ENCODE data around the gene IGF2BP2. TPM values are rescaled to one million over a fixed set of nuclear protein-coding genes. Genes with fewer than 3 reads are reported as not detected.

The IGF2BP2 gene
- total and polyA plus RNA-seq, 2 of the 4 experiments (the other 2 are of a cell fraction), result 23.4 to 88.2 TPM

- no peak for ATAC-seq (ENCODE audit: low read depth)
- 100% methylated on average over 1 of the region's 5 CpGs; no CpG with 5 or more reads in 1 of the 2 experiments for WGBS, 2 experiments (ENCODE audit: extremely low coverage in 2 of 2, insufficient read length in 1 of 2)
- Histone ChIP-seq H2AK5ac (ENCODE audit: low read depth, low read length) (no peak overlapping the region), H2BK120ac (ENCODE audit: low read depth, low read length) (no peak overlapping the region), H3K56ac (ENCODE audit: extremely low read depth, insufficient read depth, low read length) (no peak overlapping the region), H3K4ac (ENCODE audit: low read depth, low read length) (no peak overlapping the region), H4K20me1 (ENCODE audit: insufficient read depth, low read length) (peaks cover 85% of the 10 kb centered on the region), H4K5ac (ENCODE audit: low read depth, low read length) (no peak overlapping the region), H4K91ac (ENCODE audit: insufficient read depth, low read depth, low read length) (no peak overlapping the region), H3K14ac (replicated peaks; ENCODE audit: low read depth, low read length) (no peak overlapping the region), H3K9me1 (ENCODE audit: insufficient read depth, low read length) (peaks cover 7% of the 10 kb centered on the region; the same call in 1 of the 2 replicates), H3K4me2 (ENCODE audit: low read depth, low read length) (no peak overlapping the region), H2BK5ac (ENCODE audit: low read depth, low read length, poor library complexity, severe bottlenecking) (no peak overlapping the region), H2BK15ac (ENCODE audit: low read depth, low read length) (no peak overlapping the region), H3K27ac (ENCODE audit: insufficient read depth, low read length) (no peak overlapping the region), H3K18ac (ENCODE audit: low read depth, low read length) (no peak overlapping the region), H2AFZ (replicated peaks; ENCODE audit: low read length, poor library complexity) (no peak overlapping the region), H3K27me3 (ENCODE audit: control insufficient read depth, insufficient read depth, low read length) (no peaks in the 10 kb centered on the region), H4K8ac (ENCODE audit: low read depth in 2 of 2, low read length in 2 of 2) (no peak overlapping the region), H3K4me1 (ENCODE audit: control insufficient read depth, insufficient read depth, low read length) (peaks cover 6% of the 10 kb centered on the region), H3K23ac (ENCODE audit: low read depth, low read length) (no peak overlapping the region), H2AK9ac (replicated peaks; ENCODE audit: low read depth, low read length, poor library complexity) (no peak overlapping the region), H3K9ac (ENCODE audit: low read depth, low read length) (no peak overlapping the region), H2BK20ac (ENCODE audit: low read depth, low read length) (no peak overlapping the region), H3K36me3 (ENCODE audit: control insufficient read depth, insufficient read depth, low read length) (peaks cover 6% of the 10 kb centered on the region), H3K79me1 (ENCODE audit: low read depth in 1 of 2, low read length in 2 of 2) (peaks cover 13 to 85% of the 10 kb centered on the region in 2 experiments; a peak in 3 of 4 replicates), H3K4me3 (ENCODE audit: insufficient read depth, low read depth, low read length) (no peak overlapping the region), H3K9me3 (ENCODE audit: control insufficient read depth, insufficient read depth, low read length) (no peaks in the 10 kb centered on the region)
- in situ Hi-C loops (cut with MboI; ENCODE audit: low sequenced_read_pairs) (no loop called here), intact Hi-C loops (cut with micrococcal nuclease) (no loop called here), dilution Hi-C loops (cut with HindIII; ENCODE audit: low sequenced_read_pairs, unreplicated experiment) (no loop called here)
- CTCF ChIA-PET, result no interaction called here
- TF ChIP-seq ELK1 (IDR thresholded peaks at IDR 0.05; ENCODE audit: borderline replicate concordance, low read depth, low read length) (no peak), RAD21 (IDR thresholded peaks at IDR 0.05; ENCODE audit: low read length) (no peak), RCOR1 (IDR thresholded peaks at IDR 0.05; ENCODE audit: insufficient replicate concordance, low read length) (no peak), POLR2A (IDR thresholded peaks at IDR 0.05; ENCODE audit: low read depth, low read length) (no peak), CHD1 (IDR thresholded peaks at IDR 0.05; ENCODE audit: low read depth, low read length) (no peak), FOS (IDR thresholded peaks at IDR 0.05; ENCODE audit: low read depth, low read length) (no peak), CEBPB (IDR thresholded peaks at IDR 0.05; ENCODE audit: low read depth, low read length) (no peak), CTCF (conservative IDR thresholded peaks at IDR 0.05; ENCODE audit: low read depth, low read length) (no peak), MAZ (IDR thresholded peaks at IDR 0.05; ENCODE audit: borderline replicate concordance, low read depth, low read length) (no peak), RFX5 (IDR thresholded peaks at IDR 0.05; ENCODE audit: low read depth, low read length) (no peak)
- BruUV-seq (replicated peaks), result no TSS peak
- POLR2A ChIA-PET (ENCODE audit: unreplicated experiment), result no interaction called here
- DNase-seq, result no peak
Observed at GRCh38 chr3:185750702-185751101, 74.1 kb downstream of the IGF2BP2 start.
